ENCODE results near the gene SND1.

The SND1 gene

GRCh38 chr7:128071801-128072200, 419.8 kb downstream of the SND1 start:
- DNase-seq (ENCODE audit: low read depth in 1 of 2, low spot score in 1 of 2): no peak
- no peak overlapping the region for H3K27ac ChIP-seq (replicated peaks)
- no peak for TF ChIP-seq REST (IDR thresholded peaks at IDR 0.05; ENCODE audit: insufficient replicate concordance, low read depth)
- no peak for TF ChIP-seq GABPA (IDR thresholded peaks at IDR 0.05; ENCODE audit: low read depth)
- TF ChIP-seq SPI1 (IDR thresholded peaks at IDR 0.05; ENCODE audit: borderline replicate concordance, low read depth): no peak
- TF ChIP-seq CTCF (IDR thresholded peaks at IDR 0.05; ENCODE audit: insufficient read depth, low read length): no peak
- no peak for TF ChIP-seq POLR2AphosphoS5 (IDR thresholded peaks at IDR 0.05; ENCODE audit: low read depth)
- no peak overlapping the region for H3K4me3 ChIP-seq (replicated peaks; ENCODE audit: insufficient read depth, low read length)
- no peaks in the 10 kb centered on the region for H3K27me3 ChIP-seq (ENCODE audit: insufficient read depth, poor library complexity, severe bottlenecking)

GRCh38 chr7:128073671-128074310, 421.8 kb downstream of the SND1 start:
- TF ChIP-seq REST (IDR thresholded peaks at IDR 0.05; ENCODE audit: insufficient replicate concordance, low read depth): no peak
- no peak for TF ChIP-seq GABPA (IDR thresholded peaks at IDR 0.05; ENCODE audit: low read depth)
- H3K27ac ChIP-seq (replicated peaks): no peak overlapping the region
- no peaks in the 10 kb centered on the region for H3K27me3 ChIP-seq (ENCODE audit: insufficient read depth, poor library complexity, severe bottlenecking)
- no peak for DNase-seq (ENCODE audit: low read depth in 1 of 2, low spot score in 1 of 2)
- no peak overlapping the region for H3K4me3 ChIP-seq (replicated peaks; ENCODE audit: insufficient read depth, low read length)

- Histone ChIP-seq H3K27me3 (ENCODE audit: insufficient read depth, poor library complexity, severe bottlenecking) (no peaks in the 10 kb centered on the region), H3K27ac (replicated peaks) (no peak overlapping the region), H3K4me3 (replicated peaks; ENCODE audit: insufficient read depth, low read length) (no peak overlapping the region)
- TF ChIP-seq REST (IDR thresholded peaks at IDR 0.05; ENCODE audit: insufficient replicate concordance, low read depth) (no peak), SPI1 (IDR thresholded peaks at IDR 0.05; ENCODE audit: borderline replicate concordance, low read depth) (no peak), CTCF (IDR thresholded peaks at IDR 0.05; ENCODE audit: insufficient read depth, low read length) (no peak), GABPA (IDR thresholded peaks at IDR 0.05; ENCODE audit: low read depth) (no peak), POLR2AphosphoS5 (IDR thresholded peaks at IDR 0.05; ENCODE audit: low read depth) (no peak)
- DNase-seq (ENCODE audit: low read depth in 1 of 2, low spot score in 1 of 2): no peak
These were observed 422.3 kb downstream of the SND1 start for GRCh38 chr7:128074336-128074735.

Data from HL-60 (cell line).